Nephron progenitor cell (in vitro differentiated cells): ENCODE results near the gene HGFAC.

Source experiments
- DNase-seq: peaks from one replicate; pipeline ENCODE4 v3.0.0; 2021
- H3K27ac Mint-ChIP-seq: 2 replicates; pipeline ENCODE4 v1.8.0; 2021; ENCODE audit warnings: mild to moderate bottlenecking, moderate library complexity, mixed read lengths
- H3K27me3 Mint-ChIP-seq: 2 replicates; pipeline ENCODE4 v1.8.0; 2021; ENCODE audit warnings: mild to moderate bottlenecking, low read depth, mixed read lengths; ENCODE audit not compliant: poor library complexity
- H3K36me3 Mint-ChIP-seq: 2 replicates; pipeline ENCODE4 v1.8.0; 2021; ENCODE audit warnings: low read depth, mixed read lengths
- H3K4me1 Mint-ChIP-seq: 2 replicates; pipeline ENCODE4 v1.8.0; 2021; ENCODE audit warnings: mixed read lengths
- H3K4me3 Mint-ChIP-seq: 2 replicates; pipeline ENCODE4 v1.8.0; 2021; ENCODE audit warnings: mild to moderate bottlenecking, moderate library complexity, mixed read lengths
- H3K9me3 Mint-ChIP-seq: 2 replicates; pipeline ENCODE4 v1.8.0; 2021; ENCODE audit warnings: mild to moderate bottlenecking, moderate library complexity, mixed read lengths
- CTCF ChIP-seq: fragments of 200-600 bp; sonication (generic); IDR thresholded peaks from 2 replicates; pipeline ENCODE4 v1.5.0; 2021; ENCODE audit warnings: antibody characterized with exemption

The HGFAC gene

GRCh38 chr4:3485011-3485791 lies 43.4 kb downstream of the HGFAC start:
- Mint-ChIP-seq H3K36me3 (no peaks in the 10 kb centered on the region), H3K27ac (no peak overlapping the region)
- no peak for TF ChIP-seq CTCF

GRCh38 chr4:3485886-3486540 lies 44.2 kb downstream of the HGFAC start:
- Mint-ChIP-seq H3K4me1 (peaks cover 7% of the 10 kb centered on the region), H3K4me3 (no peak overlapping the region), H3K9me3 (no peaks in the 10 kb centered on the region), H3K27ac (no peak overlapping the region), H3K27me3 (peaks cover 45% of the 10 kb centered on the region), H3K36me3 (no peaks in the 10 kb centered on the region)
- DNase-seq = no peak
- no peak for TF ChIP-seq CTCF

More at GRCh38 chr4:3485011-3485791, 43.4 kb downstream of the HGFAC start:
- H3K9me3 Mint-ChIP-seq = no peaks in the 10 kb centered on the region
- H3K4me3 Mint-ChIP-seq = no peak overlapping the region
- no peak for DNase-seq
- H3K4me1 Mint-ChIP-seq = peaks cover 13% of the 10 kb centered on the region
- H3K27me3 Mint-ChIP-seq = peaks cover 36% of the 10 kb centered on the region

- H3K9me3 Mint-ChIP-seq = peaks cover 4% of the 10 kb centered on the region
- peaks cover 5% of the 10 kb centered on the region for H3K4me1 Mint-ChIP-seq
- DNase-seq = no peak
- H3K4me3 Mint-ChIP-seq = no peak overlapping the region
- no peak overlapping the region for H3K27ac Mint-ChIP-seq
- H3K36me3 Mint-ChIP-seq = no peaks in the 10 kb centered on the region
- peaks cover 50% of the 10 kb centered on the region for H3K27me3 Mint-ChIP-seq
- TF ChIP-seq CTCF = no peak
These were observed 45.1 kb downstream of the HGFAC start for GRCh38 chr4:3486541-3487540.

- Mint-ChIP-seq H3K9me3 (peaks cover 4% of the 10 kb centered on the region), H3K36me3 (no peaks in the 10 kb centered on the region), H3K27me3 (peaks cover 55% of the 10 kb centered on the region), H3K4me1 (peaks cover 9% of the 10 kb centered on the region), H3K27ac (no peak overlapping the region), H3K4me3 (no peak overlapping the region)
- DNase-seq = no peak
- no peak for TF ChIP-seq CTCF
These were observed 46.1 kb downstream of the HGFAC start for GRCh38 chr4:3487861-3488260.

- Mint-ChIP-seq H3K27me3 (peaks cover 48% of the 10 kb centered on the region), H3K27ac (no peak overlapping the region), H3K4me3 (no peak overlapping the region)
These were observed 47.1 kb downstream of the HGFAC start for GRCh38 chr4:3488820-3489219.

More at GRCh38 chr4:3488820-3489219, 47.1 kb downstream of the HGFAC start:
- DNase-seq = no peak
- peaks cover 9% of the 10 kb centered on the region for H3K4me1 Mint-ChIP-seq
- peaks cover 4% of the 10 kb centered on the region for H3K9me3 Mint-ChIP-seq
- H3K36me3 Mint-ChIP-seq = no peaks in the 10 kb centered on the region
- no peak for TF ChIP-seq CTCF
